ENCODE data around the gene LTA.
"Not testable (repeated sequence)": the region's sequence is repeated elsewhere in the genome, so short reads cannot be mapped to it uniquely, and the experiment has no call there.

Gene LTA

DNA sequence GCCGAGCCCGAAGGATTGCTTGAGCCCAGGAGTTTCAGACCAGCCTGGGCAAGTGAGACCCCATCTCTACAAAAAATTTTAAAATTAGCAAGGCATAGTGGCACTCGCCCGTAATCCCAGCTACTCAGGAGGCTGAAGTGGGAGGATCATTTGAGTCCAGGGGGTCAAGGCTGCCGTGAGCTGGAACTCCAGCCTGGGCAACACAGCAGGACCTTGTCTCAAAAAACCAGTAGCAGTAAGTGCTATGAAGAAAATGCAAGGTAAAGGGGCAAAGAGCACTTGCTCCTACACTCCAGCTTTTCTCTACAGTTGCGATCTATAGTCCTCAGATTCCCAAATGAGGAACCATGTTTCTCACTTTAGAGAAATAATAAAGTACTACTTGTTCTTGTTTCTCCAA lies 28.4 kb upstream of the LTA start:
- DNase-seq, result no peak

DNA sequence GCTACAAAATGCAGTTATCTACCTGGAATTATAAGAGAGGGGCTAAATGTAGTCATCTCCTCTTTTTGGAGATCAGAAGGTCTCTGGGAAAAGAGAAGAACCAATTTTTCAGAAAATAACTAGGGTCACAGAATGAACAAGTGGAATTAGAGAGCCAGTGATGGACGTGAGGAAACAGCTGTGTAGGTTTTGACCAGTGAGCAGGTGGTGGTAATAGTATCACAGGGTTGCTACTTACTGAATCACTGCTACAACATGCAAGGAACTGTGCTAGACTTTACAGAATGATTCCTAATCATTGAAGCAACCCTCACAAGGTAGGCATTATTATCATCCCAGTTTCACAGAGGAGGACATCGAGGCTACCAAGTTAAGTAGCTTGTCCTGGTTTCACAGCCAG lies 27.4 kb upstream of the LTA start:
- DNase-seq, result no peak

DNA sequence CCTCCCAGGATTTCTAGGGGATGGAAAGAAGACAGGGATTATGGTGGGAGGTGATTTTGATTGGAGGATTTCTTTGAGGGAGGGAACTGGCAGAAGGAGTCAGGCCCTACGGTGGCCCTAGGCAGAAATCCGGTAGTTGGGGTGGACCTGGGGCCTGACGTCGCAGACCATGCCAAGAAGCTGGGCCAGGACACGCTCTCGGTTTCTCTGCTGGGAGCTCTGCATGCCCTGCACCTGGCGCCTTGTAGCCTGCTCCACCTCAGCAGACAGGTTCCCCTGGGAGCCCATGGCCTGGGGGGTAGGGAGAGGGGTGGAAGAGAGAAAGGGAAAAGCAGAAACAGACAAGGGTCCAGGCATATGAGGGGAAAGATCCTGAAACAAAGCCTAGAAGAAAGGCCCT lies 26.8 kb upstream of the LTA start:
- no peak for DNase-seq

DNA sequence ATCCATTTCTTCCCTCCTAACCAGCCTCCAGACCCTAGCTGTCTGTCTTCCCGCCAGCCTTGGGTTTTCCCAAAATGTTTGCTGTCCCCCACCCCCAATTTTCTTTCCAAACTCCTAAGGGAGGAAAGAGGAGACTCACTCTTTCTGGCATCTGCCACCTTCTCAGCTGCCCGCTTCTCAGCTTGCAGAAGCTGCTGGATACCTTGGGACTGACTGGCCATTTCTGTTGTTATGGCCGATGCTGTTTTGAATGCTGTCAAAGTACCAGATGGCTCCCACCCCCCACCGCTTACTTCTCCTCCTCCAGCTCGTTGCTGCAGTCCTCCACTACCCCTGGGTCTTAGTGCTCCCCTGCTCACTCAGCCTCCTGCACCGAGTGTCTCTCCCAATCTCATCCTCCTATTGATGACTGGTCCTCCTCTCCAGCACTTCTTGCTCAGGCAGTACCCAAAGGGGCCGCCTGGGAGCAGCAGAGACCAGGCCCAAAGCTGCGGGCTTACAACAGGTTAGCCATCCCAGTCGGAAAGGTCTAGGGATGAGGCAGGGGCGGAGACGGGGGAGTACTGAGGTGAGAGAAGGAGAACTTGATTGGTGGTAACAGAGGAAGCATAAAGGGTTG lies 25.6 kb upstream of the LTA start, which contains the start of gene ATP6V1G2:
ATP6V1G2 (minus strand) TSS at position 270 of the 619 bp plus-strand sequence; CDS start at position 221, 49 bp downstream.
- peak; percentile 95 for DNase-seq

DNA sequence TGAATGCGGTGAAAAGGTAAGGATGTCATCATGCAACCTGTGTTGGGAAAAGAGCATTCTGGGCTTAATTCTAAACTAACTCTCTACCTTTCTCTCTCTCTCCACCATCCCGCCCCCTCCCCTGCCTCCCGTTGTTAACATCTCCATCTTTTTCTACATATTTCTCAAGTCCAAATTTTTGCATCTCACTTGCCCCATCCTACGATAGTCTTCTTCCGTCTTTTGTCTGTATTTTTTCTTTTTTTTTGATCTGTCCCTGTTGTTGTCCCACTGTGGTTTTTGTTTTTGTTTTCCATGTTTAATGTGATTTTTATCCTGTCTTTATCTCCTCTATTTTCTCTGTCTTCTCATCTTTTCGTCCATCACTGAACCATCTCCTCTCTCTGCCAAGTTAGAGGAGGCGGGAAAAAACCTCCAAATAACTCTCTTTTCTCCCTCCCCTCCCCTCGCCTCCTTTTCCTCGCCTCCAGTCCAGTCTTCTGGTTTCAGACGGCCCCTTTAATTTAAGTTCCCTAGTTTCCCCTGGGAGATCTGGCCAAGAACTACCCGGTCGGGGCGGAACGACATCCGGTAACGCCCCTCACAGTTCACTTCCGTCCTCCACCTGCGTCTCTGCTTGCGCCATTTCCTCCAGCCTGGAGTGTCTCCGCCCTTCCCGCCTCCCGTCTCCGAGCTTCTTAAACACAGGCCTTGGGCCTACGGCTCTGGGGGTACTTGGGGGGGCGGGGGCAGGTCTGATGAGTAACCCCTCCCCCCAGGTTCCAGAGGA lies 24.9 kb upstream of the LTA start, which contains the start of gene NFKBIL1:
NFKBIL1 (plus strand) TSS at position 651 of the 769 bp plus-strand sequence; CDS start at position 738, 87 bp downstream.
- peak; percentile 93 for DNase-seq

DNA sequence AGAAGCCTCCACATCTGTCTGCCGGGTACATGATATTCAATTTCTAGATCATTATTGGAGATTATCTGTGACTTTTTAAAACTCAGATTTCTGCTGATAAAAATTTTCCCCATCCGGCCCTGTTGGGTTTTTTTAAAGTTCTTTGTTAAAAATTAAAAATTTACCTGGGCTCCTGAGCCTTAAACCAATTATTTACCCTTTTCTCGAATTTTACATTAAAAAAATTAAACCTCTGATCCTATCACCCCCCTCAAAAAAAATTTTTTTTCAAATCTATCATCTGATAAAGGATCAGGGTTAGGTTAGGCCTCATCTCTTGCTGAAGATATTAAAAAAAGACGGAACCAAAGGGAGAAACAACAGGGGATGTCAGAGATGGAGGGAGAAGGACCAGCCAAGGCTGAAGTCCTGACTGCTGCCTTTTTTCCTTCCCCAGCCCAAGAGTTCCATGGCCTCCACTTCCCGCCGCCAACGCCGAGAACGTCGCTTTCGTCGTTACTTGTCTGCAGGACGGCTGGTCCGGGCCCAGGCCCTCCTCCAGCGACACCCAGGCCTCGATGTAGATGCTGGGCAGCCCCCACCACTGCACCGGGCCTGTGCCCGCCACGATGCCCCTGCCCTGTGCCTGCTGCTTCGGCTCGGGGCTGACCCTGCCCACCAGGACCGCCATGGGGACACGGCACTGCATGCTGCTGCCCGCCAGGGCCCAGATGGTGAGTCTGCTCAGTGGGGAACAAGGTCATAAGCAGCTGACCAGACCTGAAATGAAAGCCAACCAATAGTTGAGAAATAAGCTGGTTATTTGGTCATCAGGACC lies 24.2 kb upstream of the LTA start:
- no peak for DNase-seq

DNA sequence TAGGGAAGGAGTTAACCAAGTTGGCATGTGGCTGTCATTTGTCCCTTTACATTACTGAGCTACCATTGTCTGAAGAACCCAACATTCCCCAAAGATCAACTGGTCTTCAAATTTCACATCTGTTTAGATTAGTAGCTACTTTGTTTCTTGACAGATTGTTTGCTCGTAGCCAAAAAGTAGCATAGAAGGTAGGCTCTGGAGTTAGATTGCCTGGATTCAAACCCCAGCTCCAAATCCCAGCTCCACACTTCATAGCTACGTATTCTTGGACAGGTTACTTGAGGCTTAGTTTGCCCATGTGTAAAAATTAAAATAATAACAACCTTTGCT lies 23.6 kb upstream of the LTA start:
- no peak for DNase-seq

DNA sequence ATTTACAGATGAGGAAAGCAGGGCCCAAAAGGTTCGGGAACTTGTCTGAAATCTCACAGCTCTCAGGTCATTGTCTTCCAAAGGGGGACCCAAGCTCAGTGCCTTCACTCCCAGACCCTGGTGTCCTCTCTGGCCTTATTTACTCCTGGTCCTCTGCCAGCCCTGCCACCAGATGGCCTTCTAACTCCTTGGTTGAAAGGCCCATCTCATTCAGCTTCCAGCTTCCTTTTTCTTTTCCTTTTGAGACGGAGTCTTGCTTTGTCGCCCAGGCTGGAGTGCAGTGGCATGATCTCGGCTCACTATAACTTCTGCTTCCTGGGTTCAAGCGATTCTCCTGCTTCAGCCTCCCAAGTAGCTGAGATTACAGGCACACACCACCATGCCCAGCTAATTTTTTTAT lies 20.7 kb upstream of the LTA start:
- not testable (repeated sequence) for DNase-seq

DNA sequence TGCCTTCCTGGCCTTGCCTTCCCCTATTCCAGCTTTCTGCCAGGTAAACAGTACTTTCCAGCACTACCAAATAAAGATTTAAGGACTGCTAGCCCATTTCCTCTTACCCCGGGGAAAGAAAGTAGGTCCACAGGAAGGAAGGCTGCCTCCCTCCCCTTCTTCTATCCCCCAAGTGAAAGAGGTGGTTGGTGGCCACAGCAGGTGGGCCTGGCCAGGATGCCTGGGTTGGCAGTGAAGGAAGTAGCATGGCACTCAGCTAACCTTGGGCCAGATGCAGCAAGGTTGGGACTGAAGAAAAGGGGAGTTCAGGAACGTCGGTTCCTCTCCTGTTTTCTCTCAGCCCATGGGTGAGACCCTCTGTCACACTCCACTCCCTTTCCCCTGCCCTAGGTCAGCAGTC lies 15.8 kb upstream of the LTA start:
- DNase-seq, result no peak

DNA sequence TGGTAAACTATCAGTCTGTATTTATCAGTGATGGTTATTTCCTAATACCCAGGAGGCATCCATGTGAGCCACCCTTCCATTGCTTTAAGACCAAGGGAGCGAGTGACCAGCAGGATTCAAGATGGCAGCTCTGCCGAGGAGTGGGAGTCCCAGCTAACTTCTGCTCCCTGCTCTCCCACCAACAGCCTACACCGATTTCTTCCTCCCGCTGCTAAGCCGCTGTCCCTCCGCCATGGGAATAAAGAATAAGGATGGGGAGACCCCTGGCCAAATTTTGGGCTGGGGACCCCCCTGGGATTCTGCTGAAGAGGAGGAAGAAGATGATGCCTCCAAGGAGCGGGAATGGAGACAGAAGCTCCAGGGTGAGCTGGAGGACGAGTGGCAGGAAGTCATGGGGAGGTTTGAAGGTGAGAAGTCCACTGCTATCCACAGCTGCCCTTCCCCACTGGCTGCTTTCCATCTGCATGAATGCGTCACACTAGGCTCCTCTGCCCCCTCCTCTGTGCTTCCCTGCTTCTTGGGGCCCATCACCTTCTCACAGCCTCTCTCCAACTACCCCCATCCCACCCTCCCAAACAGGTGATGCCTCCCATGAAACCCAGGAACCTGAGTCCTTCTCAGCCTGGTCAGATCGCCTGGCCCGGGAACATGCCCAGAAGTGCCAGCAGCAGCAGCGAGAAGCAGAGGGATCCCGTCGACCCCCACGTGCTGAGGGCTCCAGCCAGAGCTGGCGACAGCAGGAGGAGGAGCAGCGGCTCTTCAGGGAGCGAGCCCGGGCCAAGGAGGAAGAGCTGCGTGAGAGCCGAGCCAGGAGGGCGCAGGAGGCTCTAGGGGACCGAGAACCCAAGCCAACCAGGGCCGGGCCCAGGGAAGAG lies 14.4 kb upstream of the LTA start:
- no peak for DNase-seq

DNA sequence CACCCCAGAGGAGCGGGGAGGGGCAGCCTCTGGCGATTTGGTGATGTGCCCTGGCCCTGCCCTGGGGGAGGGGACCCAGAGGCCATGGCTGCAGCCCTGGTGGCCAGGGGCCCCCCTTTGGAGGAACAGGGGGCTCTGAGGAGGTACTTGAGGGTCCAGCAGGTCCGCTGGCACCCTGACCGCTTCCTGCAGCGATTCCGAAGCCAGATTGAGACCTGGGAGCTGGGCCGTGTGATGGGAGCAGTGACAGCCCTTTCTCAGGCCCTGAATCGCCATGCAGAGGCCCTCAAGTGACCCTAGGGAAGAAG lies 13.8 kb upstream of the LTA start:
- DNase-seq, result no peak

DNA sequence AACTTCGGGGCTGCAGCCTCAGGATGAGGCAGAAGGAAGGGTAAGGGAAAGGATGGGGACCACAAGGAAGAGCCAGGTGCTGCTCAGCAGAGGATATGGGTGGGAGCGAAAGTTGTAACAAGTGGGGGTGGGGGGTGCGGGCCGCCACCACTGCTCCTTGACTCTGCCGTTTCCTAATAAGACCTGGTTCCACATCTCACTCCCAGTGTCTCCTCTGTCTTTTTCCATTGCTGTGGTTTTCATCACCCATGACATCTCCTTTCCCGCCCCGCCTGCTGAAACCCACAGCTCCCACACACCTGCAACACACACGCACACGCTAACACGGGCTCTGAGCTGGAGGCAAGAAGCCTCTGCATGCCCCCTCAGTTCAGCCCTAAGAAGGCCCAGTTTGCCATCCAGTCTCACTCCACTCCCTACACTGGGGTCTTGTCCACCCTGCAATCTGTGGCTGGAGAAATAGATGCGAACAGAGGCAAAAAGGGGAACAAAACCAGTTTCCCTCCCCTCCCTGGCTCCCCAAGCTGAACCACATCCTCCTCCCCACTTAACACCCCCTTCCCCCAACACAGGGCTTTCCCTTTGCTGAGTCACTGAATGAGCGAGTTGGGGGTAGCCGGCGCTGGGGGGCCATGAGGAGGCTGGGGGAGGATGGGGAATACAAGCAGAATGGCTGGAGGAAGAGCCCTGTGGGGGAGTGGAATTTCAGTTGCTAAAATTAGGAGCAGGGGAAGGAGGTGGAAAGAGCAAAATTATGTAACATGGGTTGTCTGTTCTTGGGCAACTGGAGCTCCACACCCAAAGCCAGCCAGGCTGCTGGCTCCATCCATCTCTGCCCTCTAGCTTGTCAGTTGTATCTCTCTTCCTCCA lies 13.2 kb upstream of the LTA start:
- DNase-seq, result no peak

DNA sequence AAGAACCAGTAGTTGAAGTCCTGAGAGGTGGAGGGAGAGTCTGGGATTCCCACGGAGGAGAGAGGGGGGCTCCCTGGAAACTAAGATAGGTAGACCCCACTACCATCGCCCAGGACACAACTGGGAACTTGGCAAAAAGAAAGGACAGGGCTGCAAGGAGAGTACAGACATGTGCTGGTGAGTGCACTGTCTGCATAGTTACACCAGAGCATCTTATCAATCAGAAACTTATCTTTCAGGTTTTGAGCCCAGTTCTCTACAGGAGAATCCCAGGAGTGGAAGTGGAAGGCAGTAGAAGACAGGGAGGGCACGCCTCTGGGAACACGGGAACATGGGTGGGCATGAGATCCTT lies 12.5 kb upstream of the LTA start:
- no peak for DNase-seq

DNA sequence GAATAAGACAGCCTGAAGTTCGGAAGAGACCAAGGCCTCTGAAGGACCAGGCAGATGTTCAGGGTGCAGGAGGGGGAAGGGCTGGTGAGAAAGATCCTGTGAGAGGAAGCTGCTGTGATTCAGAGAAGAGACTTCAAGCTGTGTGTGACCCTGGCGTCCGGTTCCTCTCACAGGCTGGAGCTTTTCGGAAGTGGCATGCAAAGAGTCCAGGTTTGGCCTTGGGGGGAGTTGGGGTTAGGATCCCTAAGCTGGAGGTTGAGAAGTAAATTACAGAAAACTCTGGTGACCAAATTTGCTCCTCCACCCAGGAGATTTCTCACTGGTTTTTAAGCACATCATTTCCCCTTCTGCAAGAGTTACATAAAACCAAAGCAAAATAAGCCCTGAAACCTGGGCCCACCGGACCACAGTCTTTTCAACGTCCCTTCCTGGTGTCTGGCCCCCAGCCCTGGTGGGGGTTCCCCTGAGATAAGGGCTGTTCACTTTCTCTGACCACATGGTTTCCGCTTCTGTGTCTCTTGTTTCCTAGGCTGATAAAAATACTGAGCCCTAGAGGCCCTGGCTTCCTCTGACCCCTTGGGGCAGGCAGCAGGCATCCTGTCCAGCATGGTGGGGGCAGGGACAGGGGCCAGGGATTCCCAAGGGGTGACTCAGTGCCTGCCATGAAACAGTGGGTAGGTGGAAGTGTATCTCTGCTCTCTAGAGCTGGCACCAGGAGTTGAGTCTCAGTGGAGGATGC lies 12.0 kb upstream of the LTA start:
- DNase-seq, result no peak

DNA sequence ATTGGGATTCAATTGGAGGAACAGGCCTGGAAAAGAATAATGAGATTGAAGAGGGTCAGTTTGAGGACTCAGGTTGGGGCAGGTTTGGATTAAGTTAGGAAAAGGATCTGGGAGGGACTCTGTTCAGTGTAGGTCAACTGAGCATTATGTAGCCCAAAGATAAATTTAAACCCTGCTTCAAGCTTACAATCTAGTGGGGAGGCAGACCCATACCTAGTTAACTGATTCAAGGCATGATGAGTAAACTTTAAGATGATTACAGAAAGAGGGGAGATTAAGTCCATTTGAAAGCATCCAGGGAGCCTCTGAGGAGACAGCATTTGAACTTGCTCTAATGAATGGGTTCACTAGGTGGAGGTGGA lies 11.4 kb upstream of the LTA start:
- DNase-seq, result no peak

DNA sequence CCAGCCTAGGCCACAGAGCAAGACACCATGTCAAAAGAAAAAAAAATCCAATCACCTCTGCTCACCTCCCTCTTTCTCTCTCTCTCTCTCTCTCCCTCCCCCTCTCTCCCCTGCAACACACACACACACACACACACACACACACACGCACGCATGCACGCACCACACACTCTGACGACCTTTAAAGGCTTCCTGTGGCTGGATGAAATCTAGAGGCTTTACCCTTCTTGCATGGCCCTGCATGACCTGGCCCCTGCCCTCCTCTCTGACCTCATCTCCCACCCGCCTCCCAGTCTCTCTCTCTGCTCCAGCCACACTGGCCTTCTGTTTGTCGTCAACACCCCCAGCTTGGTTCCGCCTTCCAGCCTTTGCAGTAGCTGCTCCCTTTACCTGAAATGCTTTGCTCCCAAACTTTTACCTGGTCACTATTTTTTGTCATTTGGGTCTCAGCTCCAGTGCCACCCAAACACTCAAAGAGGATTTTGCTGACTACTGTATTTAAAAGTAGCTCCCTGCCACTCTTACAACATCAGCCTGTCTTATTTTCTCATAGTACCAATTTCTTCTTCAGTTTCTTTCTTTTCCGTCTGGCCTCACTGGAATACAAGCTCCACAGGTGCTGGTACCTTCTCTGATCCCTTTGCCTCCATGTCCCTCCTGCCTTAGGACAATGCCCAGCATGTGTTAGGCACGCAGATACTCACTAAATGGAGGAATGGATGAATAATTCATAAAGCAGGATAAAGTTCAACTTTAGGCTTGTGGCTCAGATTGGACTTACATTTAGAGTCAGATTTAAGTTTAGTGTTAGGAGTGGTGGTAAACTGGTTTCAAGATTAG lies 4.3 kb upstream of the LTA start:
- DNase-seq, result no peak

DNA sequence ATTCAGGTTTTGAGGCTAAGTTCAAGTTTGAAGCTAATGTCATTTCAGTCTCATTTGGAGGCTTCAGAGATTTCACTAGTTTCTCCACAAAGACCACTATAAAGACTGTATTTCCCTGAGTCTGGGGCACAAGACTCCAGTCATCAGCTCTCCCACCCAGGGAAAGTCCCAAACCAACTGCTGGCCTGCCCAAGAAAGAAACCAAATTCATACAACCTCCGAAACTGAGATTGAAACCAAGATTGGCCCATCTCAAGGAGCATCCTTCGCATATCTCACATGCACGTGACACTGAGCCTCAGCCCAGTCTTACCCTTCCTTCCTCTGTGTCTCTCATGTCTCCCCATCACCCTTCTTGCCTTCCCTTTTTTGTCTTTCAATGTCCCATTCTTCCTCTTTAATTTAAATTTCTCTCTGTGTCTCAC lies 3.5 kb upstream of the LTA start:
- DNase-seq, result no peak

DNA sequence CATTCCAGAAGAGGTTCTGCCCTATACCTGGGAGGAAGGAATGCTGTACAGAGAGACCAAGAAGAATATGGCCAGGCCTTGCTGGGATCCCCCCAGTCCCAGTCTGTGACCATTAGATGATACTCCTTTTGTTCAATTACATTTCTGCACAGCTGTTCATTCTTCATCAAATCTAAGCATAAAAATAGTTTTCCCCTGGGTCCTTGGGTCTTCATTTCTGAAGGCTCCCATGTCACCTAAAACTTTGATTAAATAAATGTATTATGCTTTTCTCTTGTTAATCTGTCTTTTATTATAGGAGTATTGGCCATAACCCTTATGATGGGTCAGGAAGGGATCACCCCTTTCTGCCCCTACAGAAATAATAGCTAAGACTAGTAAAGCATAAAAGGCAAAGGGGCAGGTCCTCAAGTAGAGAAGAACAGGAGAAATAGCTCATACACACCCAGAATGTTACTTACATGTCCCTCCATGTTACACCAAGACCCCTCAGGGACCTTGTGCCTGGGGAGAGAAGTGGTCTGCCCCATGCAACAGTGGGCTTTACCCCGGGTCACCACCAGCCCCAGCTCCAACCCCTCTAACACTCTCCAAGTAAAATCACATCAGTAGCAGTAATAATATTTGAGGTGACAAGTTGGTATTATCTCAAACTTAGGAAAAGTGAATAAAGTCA lies 2.1 kb upstream of the LTA start:
- no peak for DNase-seq

DNA sequence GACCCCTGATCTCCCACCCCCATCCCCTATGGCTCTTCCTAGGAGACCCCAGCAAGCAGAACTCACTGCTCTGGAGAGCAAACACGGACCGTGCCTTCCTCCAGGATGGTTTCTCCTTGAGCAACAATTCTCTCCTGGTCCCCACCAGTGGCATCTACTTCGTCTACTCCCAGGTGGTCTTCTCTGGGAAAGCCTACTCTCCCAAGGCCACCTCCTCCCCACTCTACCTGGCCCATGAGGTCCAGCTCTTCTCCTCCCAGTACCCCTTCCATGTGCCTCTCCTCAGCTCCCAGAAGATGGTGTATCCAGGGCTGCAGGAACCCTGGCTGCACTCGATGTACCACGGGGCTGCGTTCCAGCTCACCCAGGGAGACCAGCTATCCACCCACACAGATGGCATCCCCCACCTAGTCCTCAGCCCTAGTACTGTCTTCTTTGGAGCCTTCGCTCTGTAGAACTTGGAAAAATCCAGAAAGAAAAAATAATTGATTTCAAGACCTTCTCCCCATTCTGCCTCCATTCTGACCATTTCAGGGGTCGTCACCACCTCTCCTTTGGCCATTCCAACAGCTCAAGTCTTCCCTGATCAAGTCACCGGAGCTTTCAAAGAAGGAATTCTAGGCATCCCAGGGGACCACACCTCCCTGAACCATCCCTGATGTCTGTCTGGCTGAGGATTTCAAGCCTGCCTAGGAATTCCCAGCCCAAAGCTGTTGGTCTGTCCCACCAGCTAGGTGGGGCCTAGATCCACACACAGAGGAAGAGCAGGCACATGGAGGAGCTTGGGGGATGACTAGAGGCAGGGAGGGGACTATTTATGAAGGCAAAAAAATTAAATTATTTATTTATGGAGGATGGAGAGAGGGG lies 1.4 kb downstream of the LTA start:
- DNase-seq, result no peak
